Panc1 (cell line): ENCODE data around the gene PATJ. TPM values are rescaled to one million over a fixed set of nuclear protein-coding genes. Genes with fewer than 3 reads are reported as not detected.

Experiments
- ATAC-seq: fragments of 200-7000 bp; cut with Tn5 transposase; 2 replicates; pipeline ENCODE4 v1.9.1; 2020; ENCODE audit warnings: mild to moderate bottlenecking, moderate library complexity
- BruUV-seq: library from RNA; stranded (reverse); fragments of 400-500 nt; replicated peaks from 2 replicates; lab custom pipeline; 2021; lab: Mats Ljungman, UMichigan
- CTCF ChIA-PET: fragments of 300-600 bp; sonication (Branson Sonifier 250); formaldehyde crosslinking; loops from one replicate; lab custom pipeline; 2022; ENCODE audit warnings: antibody characterized with exemption; lab: Charles Lee
- POLR2A ChIA-PET: fragments of 300-600 bp; sonication (Branson Sonifier 250); formaldehyde crosslinking; loops from one replicate; lab custom pipeline; 2022; ENCODE audit warnings: antibody characterized with exemption; lab: Charles Lee
- DNase-seq: peaks from one replicate; pipeline ENCODE4 v3.0.0-alpha.2; 2010; ENCODE audit warnings: low read depth, low spot score
- H3K27ac ChIP-seq: 2 replicates; pipeline ENCODE4 v1.5.1; 2011; ENCODE audit warnings: mild to moderate bottlenecking, low read length, inconsistent platforms
- H3K27me3 ChIP-seq: fragments of 200-500 bp; sonication (Bioruptor generic); 2 replicates; pipeline ENCODE4 v1.6.0; 2014; ENCODE audit warnings: low read length, inconsistent platforms; ENCODE audit not compliant: control insufficient read depth, insufficient read depth
- H3K36me3 ChIP-seq: fragments of 200-500 bp; sonication (Bioruptor generic); 2 replicates; pipeline ENCODE4 v1.5.1; 2014; ENCODE audit warnings: inconsistent platforms, mild to moderate bottlenecking, low read length, moderate library complexity; ENCODE audit not compliant: control insufficient read depth, insufficient read depth
- H3K4me1 ChIP-seq: 2 replicates; pipeline ENCODE4 v1.5.1; 2011; ENCODE audit warnings: inconsistent platforms, mild to moderate bottlenecking, low read length, moderate library complexity; ENCODE audit not compliant: control insufficient read depth, insufficient read depth
- H3K4me3 ChIP-seq, 2 experiments: 2 replicates each; pipeline ENCODE4 v1.5.1; 2011 to 2012; ENCODE audit warnings: low read depth in 2 of 2, low read length in 2 of 2, mild to moderate bottlenecking in 2 of 2, inconsistent platforms in 1 of 2, moderate library complexity in 1 of 2
- H3K9me3 ChIP-seq: fragments of 200-500 bp; sonication (Bioruptor generic); 2 replicates; pipeline ENCODE4 v1.5.1; 2014; ENCODE audit warnings: low read depth, mild to moderate bottlenecking, inconsistent platforms, low read length, moderate library complexity; ENCODE audit not compliant: control insufficient read depth, insufficient read depth
- POLR2AphosphoS5 ChIP-seq: IDR thresholded peaks from 2 replicates; pipeline ENCODE4 v1.6.1; 2012; ENCODE audit warnings: mild to moderate bottlenecking, low read depth, low read length, moderate library complexity
- SIN3A ChIP-seq: IDR thresholded peaks from 2 replicates; pipeline ENCODE4 v1.6.1; 2012; ENCODE audit warnings: low read depth, mild to moderate bottlenecking, low read length, moderate library complexity, borderline replicate concordance; ENCODE audit not compliant: insufficient read depth
- TCF7L2 ChIP-seq: IDR thresholded peaks from 2 replicates; pipeline ENCODE4 v1.6.1; 2011; ENCODE audit warnings: mild to moderate bottlenecking, low read depth, low read length, inconsistent platforms
- in situ Hi-C: cut with HindIII; loops from 2 replicates; pipeline ENCODE4 v1.10.0; 2016; ENCODE audit warnings: low sequenced_read_pairs, low pct_unique_long_range_greater_than_20kb
- intact Hi-C: fragments of 100-400 bp; cut with micrococcal nuclease; formaldehyde crosslinking; loops from one replicate; pipeline ENCODE4 v1.10.0; 2022; ENCODE audit not compliant: unreplicated experiment
- total RNA-seq: library from RNA; stranded (reverse); gene quantifications from one replicate; pipeline ENCODE4 v1.2.1, GENCODE V29; 2021; ENCODE audit not compliant: unreplicated experiment
- TF ChIP-seq, protein P1 (sequence below), 2 experiments: IDR thresholded peaks; 2 replicates each; pipeline ENCODE4 v1.6.1; 2011 to 2012; ENCODE audit warnings: low read depth in 2 of 2, control low read depth in 1 of 2, low read length in 1 of 2, mild to moderate bottlenecking in 1 of 2, moderate library complexity in 1 of 2; ENCODE audit not compliant: insufficient read depth in 1 of 2
- TF ChIP-seq, protein P2 (sequence below): fragments of 450-650 bp; IDR thresholded peaks from 2 replicates; pipeline ENCODE4 v1.5.1; 2017; ENCODE audit warnings: mild to moderate bottlenecking

PATJ gene
- total RNA-seq, 1 experiment from 2014 or later: 36.2 TPM

DNA sequence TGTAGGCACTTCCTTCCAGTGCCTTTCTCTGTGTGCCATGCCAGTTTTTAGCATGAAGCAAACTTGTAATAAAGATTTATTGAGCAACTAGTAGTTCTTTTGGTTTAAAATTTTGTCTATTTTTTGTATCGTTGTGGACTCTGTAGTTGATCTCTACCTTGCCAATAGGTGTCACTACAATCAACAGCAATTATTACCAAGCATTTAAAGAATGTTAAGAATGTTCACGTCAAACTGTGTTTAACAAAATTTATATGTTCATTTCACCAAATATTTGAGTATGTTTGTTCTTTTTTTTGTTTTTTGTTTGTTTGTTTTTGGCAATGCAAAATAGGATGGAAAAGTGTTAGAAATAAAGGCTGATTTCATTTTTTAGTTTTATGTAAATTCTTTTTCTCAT is 208.1 kb downstream of the PATJ start:
- DNase-seq: no peak
- TF ChIP-seq, protein P1, sequence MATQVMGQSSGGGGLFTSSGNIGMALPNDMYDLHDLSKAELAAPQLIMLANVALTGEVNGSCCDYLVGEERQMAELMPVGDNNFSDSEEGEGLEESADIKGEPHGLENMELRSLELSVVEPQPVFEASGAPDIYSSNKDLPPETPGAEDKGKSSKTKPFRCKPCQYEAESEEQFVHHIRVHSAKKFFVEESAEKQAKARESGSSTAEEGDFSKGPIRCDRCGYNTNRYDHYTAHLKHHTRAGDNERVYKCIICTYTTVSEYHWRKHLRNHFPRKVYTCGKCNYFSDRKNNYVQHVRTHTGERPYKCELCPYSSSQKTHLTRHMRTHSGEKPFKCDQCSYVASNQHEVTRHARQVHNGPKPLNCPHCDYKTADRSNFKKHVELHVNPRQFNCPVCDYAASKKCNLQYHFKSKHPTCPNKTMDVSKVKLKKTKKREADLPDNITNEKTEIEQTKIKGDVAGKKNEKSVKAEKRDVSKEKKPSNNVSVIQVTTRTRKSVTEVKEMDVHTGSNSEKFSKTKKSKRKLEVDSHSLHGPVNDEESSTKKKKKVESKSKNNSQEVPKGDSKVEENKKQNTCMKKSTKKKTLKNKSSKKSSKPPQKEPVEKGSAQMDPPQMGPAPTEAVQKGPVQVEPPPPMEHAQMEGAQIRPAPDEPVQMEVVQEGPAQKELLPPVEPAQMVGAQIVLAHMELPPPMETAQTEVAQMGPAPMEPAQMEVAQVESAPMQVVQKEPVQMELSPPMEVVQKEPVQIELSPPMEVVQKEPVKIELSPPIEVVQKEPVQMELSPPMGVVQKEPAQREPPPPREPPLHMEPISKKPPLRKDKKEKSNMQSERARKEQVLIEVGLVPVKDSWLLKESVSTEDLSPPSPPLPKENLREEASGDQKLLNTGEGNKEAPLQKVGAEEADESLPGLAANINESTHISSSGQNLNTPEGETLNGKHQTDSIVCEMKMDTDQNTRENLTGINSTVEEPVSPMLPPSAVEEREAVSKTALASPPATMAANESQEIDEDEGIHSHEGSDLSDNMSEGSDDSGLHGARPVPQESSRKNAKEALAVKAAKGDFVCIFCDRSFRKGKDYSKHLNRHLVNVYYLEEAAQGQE (IDR thresholded peaks at IDR 0.05; ENCODE audit: insufficient read depth in 1 of 2, low read depth in 2 of 2, low read length in 1 of 2): no peak
- TF ChIP-seq TCF7L2: no peak
- TF ChIP-seq, protein P2, sequence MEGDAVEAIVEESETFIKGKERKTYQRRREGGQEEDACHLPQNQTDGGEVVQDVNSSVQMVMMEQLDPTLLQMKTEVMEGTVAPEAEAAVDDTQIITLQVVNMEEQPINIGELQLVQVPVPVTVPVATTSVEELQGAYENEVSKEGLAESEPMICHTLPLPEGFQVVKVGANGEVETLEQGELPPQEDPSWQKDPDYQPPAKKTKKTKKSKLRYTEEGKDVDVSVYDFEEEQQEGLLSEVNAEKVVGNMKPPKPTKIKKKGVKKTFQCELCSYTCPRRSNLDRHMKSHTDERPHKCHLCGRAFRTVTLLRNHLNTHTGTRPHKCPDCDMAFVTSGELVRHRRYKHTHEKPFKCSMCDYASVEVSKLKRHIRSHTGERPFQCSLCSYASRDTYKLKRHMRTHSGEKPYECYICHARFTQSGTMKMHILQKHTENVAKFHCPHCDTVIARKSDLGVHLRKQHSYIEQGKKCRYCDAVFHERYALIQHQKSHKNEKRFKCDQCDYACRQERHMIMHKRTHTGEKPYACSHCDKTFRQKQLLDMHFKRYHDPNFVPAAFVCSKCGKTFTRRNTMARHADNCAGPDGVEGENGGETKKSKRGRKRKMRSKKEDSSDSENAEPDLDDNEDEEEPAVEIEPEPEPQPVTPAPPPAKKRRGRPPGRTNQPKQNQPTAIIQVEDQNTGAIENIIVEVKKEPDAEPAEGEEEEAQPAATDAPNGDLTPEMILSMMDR: peak; percentile 59; the same call in 1 of the 2 replicates
- TF ChIP-seq POLR2AphosphoS5: no peak
- Histone ChIP-seq H3K9me3 (no peaks in the 10 kb centered on the region), H3K4me1 (no peaks in the 10 kb centered on the region), H3K4me3 (no peak overlapping the region), H3K27ac (no peak overlapping the region), H3K36me3 (no peaks in the 10 kb centered on the region), H3K27me3 (no peaks in the 10 kb centered on the region)
- no peak for ATAC-seq
- CTCF ChIA-PET: no interaction called here
- in situ Hi-C loops: no loop called here
- intact Hi-C loops: no loop called here
- BruUV-seq: no TSS peak
- POLR2A ChIA-PET: no interaction called here

- intact Hi-C loops (no loop called here), in situ Hi-C loops (no loop called here)
- no TSS peak for BruUV-seq
- ChIA-PET CTCF (no interaction called here), POLR2A (interaction anchor here (0.6 kb wide), 1 partner anchor 615 kb away, joined by 7 read pairs; no protein-coding TSS in a partner anchor)
- Histone ChIP-seq H3K9me3 (no peaks in the 10 kb centered on the region), H3K27ac (no peak overlapping the region), H3K4me3 (no peak overlapping the region), H3K4me1 (no peaks in the 10 kb centered on the region), H3K27me3 (no peaks in the 10 kb centered on the region), H3K36me3 (no peaks in the 10 kb centered on the region)
- peak; percentile 63 for ATAC-seq
- DNase-seq: no peak
- TF ChIP-seq, protein P2: no peak
- no peak for TF ChIP-seq SIN3A
- no peak for TF ChIP-seq POLR2AphosphoS5
- no peak for TF ChIP-seq TCF7L2
- TF ChIP-seq, protein P1 (IDR thresholded peaks at IDR 0.05; ENCODE audit: insufficient read depth in 1 of 2, low read depth in 2 of 2, low read length in 1 of 2): no peak
Observed at GRCh38 chr1:61951731-61952580, 209.7 kb downstream of the PATJ start.
